HG03064 (cell line): ENCODE data around the gene PIN1.
"Not testable (repeated sequence)": the region's sequence is repeated elsewhere in the genome, so short reads cannot be mapped to it uniquely, and the experiment has no call there.

Source experiments
- ATAC-seq: cut with Tn5 transposase; IDR thresholded peaks from one replicate; pipeline ENCODE4 v1.9.1; 2021; ENCODE audit warnings: low read depth; ENCODE audit not compliant: unreplicated experiment

The PIN1 gene

GRCh38 chr19:9818175-9818733, 16.9 kb upstream of the PIN1 start:
- ATAC-seq, result no peak

- peak; percentile 82 for ATAC-seq
Observed at GRCh38 chr19:9818734-9819595, 16.2 kb upstream of the PIN1 start, which contains the start of gene FBXL12. Gene FBXL12 (minus strand): TSS chr19:9819079. CDS start chr19:9818813, 266 bp downstream.

- no peak for ATAC-seq
Observed at GRCh38 chr19:9819596-9819909, 15.6 kb upstream of the PIN1 start.

- not testable (repeated sequence) for ATAC-seq
Observed at GRCh38 chr19:9820034-9820433, 15.1 kb upstream of the PIN1 start.

- ATAC-seq, result no peak
Observed at GRCh38 chr19:9823816-9824215, 11.3 kb upstream of the PIN1 start.

GRCh38 chr19:9827289-9828238, 7.6 kb upstream of the PIN1 start, which contains the start of gene UBL5:
Gene UBL5 (plus strand): TSS chr19:9827918. CDS start chr19:9828338, 420 bp downstream.
- ATAC-seq, result peak; percentile 82

- no peak for ATAC-seq
Observed at GRCh38 chr19:9828551-9829063, 6.5 kb upstream of the PIN1 start.

GRCh38 chr19:9834307-9834725, 802 bp upstream of the PIN1 start:
- ATAC-seq, result no peak

GRCh38 chr19:9835507-9835949, 410 bp downstream of the PIN1 start:
- peak; percentile 14 for ATAC-seq

- no peak for ATAC-seq
Observed at GRCh38 chr19:9836021-9836420, 903 bp downstream of the PIN1 start.

GRCh38 chr19:9838324-9838723, 3.2 kb downstream of the PIN1 start:
- no peak for ATAC-seq

GRCh38 chr19:9839415-9839814, 4.3 kb downstream of the PIN1 start:
- ATAC-seq, result no peak

GRCh38 chr19:9842834-9843625, 7.9 kb downstream of the PIN1 start:
- no peak for ATAC-seq

GRCh38 chr19:9843626-9844273, 8.6 kb downstream of the PIN1 start:
- ATAC-seq, result not testable (repeated sequence)

GRCh38 chr19:9847087-9847671, 12.1 kb downstream of the PIN1 start:
- ATAC-seq, result no peak

GRCh38 chr19:9848060-9848459, 12.9 kb downstream of the PIN1 start:
- no peak for ATAC-seq

GRCh38 chr19:9848762-9849161, 13.6 kb downstream of the PIN1 start:
- no peak for ATAC-seq

GRCh38 chr19:9849791-9850190, 14.7 kb downstream of the PIN1 start:
- no peak for ATAC-seq
